ENCODE measurements around the gene MYH2.

Gene MYH2

DNA sequence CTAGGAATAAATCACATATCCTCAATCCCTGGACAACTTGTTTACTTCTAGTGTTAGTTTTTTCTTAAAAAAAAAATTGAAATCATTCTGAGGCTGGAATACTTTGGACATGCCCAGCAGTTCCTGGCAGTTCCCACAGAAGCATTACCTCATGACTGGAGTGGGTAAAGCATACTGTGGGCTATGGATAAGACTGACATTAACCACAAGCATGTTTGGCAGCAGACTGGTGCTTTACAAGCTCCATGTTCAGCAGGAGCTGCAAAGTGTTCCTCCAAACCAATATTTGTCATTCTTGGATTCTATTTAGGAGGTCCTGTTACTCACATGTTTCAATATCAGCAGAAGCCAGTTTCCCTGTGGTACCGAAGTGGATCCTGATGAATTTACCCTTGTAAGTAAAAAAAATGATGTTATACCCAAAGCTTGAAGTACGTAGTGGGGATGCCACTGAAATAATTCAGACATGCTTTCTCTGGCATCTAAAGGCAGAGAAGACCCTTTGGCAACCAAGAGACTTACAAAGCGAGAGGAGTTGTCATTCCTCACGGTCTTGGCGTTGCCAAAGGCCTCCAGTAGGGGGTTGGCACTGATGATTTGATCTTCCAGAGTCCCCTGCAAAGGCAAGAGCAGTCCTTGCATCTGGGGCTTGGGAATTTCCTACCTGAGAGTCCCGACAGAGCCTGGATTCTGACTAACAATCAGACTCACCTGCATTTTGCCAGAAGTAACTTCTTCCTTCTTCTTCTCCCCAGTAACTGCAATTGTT lies 36.0 kb downstream of the MYH2 start:
- peak; percentile 30 for DNase-seq

DNA sequence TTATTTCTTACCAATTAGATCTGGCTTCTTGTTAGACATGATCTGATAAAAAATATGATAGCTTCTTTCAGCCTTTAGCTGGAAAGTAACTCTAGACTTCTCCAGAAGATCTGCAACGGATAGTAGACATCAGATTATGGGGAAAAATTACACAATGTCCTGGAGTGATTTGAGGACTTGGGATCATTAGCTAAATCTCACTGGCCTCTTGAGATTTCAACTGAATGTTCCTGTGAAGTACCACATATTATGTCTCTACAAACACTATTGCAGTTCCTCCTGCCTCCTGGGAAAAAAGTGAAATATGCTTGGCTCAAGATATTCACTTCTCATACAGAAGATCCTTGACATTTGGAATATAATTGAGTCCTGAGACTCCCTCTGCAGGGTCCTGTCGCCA lies 36.6 kb downstream of the MYH2 start:
- DNase-seq: no peak

DNA sequence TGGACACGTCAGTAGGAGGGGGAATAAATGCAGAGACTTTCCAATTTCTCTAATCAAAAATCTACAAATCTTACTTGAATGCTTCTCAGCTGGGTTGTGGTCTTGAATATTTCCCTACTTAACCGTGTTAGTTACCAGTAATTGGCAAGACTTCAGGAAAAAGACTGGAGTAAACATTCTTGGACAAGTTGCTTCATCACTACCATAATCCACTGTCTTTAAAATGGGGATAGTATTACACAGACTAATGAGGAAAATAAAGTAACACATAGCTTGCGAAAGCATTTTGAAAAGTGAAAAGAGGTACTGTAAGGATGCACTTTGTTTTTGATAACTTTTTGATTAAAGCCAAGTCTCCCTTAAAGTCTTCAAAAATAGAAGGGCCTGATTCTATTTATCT lies 49.5 kb downstream of the MYH2 start:
- DNase-seq: no peak

DNA sequence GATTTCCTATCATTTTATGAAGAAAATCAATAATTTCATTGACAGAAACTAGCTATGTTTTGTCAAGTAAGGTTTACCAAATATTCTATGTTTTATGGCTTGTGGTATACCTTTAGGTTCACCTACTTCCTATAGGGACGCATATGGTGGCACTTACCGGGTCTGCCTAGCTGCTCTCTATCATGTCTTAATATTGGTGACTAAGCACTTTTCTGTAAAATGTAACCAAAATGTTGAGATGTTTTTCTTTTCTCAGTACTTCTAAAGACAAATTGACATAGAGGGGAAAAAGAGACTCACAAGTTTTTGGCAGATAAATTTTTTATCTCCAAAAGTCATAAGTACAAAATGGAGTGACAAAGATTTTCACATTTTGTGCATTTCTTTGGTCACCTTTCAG lies 57.5 kb downstream of the MYH2 start:
- no peak for DNase-seq

DNA sequence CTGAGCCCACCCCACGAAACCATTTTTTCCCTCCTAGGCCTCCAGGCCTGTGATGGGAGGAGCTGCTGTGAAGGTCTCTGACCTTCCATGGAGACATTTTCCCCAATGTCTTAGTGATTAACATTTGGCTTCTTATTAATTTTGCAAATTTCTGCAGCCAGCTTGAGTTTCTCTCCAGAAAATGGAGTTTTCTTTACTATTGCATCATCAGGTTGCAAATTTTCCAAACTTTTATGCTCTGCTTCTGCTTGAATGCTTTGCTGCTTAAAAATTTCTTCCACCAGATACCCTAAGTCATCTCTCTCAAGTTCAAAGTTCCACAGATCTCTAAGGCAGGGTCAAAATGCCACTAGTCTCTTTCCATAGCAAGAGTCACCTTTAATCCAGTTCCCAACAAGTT lies 67.2 kb downstream of the MYH2 start:
- DNase-seq: no peak

DNA sequence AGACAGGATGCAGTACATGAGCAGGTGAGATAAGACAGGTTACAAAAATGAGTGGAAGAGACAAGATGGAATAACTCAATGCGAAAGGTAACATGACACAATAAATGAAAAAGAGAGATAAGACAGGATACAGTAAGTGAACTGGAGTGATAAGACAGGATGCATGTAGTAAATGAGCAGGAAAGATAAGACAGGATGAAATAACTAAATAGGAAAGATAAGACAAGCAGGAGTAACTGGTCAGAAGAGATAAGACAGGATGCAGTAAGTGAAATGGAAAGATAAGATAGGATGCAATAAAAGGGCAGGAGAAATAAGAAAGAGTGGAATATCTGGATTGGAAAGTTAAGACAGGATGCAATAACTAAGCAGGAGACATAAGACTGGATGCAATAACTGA lies 71.8 kb downstream of the MYH2 start:
- DNase-seq: no peak

DNA sequence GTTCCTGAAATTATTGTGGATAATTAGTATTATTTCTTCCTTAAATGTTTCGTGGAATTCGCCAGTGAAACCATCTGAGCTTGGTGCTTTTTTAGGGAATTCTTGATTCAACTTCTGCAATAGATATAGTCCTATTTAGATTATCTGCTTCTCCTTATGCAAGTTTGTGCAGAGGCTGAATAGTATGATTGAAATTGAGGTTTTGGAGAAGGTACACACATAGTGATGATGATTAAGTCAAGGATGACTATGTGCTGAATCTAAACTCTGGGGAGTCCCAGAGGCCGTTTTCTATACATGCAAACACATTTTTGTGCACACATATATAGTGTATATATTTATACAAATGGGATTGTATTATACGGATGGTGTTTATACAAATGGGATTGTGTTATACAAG lies 74.9 kb downstream of the MYH2 start:
- DNase-seq: no peak

DNA sequence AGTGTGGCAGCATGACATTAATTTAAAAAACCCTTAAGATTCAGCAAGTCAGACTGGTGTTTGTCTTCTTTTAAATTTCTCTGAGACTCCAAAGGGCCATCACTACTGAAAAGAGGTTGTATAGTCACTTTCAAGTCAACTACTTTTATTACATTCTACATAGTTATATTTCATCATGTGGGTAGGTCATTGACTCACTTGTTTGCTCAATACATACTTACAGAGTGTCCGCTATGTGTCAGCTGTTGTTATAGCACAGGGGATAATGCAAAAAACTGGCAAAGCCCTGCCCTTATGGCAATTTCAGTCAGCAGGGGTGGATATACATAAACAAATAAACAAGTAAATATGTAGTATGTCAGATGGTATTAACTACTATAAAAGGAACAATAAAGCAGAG lies 77.6 kb downstream of the MYH2 start:
- no peak for DNase-seq
